HS-5 (cell line): Measurements from ENCODE around the gene NEK7.
A peak's percentile ranks its signal among the peaks of the same experiment; 100 is the strongest.
"Not testable (repeated sequence)": the region's sequence is repeated elsewhere in the genome, so short reads cannot be mapped to it uniquely, and the experiment has no call there.

Experiments used
- DNase-seq: peaks from one replicate; pipeline ENCODE4 v3.0.0-alpha.2; 2012; ENCODE audit warnings: low read depth

NEK7 gene

DNA sequence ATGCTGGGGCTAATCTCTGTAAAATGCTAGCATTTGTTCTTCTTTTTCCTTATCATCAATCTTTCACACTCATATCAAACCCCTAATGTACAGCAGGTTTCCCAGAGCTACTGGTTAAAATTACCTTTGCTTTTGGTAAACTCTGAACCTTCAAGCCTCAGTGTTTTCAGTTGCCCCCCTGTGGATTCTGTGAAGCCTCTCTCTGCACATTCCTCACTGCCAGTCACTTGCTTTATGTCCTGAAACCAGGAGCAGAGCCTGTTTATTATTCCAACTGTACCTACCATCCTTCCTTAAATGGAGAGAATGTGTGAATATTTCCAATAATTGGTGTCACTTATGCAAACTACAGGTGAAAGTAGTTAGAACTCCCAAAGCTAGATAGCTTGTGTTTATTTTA is 134.2 kb downstream of the NEK7 start:
- no peak for DNase-seq

DNA sequence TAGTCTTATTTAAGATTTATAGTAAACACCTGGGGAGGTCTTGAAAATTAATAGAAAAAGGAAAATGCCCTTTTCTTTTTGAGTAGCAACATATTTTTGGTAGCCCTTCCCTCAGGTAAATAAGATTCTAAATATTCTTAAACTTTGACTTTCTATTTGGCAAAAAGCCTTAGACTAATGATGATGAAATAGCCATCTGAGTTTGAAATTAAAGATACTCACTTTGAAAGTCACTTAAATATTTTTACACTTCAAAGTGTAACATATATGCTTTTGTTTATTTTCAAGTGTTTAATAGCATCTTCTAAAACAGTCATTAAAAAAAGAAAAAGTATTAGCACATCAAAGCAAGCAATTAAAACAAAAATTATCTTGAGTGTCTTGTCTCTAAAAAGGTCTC is 135.1 kb downstream of the NEK7 start:
- DNase-seq = no peak

DNA sequence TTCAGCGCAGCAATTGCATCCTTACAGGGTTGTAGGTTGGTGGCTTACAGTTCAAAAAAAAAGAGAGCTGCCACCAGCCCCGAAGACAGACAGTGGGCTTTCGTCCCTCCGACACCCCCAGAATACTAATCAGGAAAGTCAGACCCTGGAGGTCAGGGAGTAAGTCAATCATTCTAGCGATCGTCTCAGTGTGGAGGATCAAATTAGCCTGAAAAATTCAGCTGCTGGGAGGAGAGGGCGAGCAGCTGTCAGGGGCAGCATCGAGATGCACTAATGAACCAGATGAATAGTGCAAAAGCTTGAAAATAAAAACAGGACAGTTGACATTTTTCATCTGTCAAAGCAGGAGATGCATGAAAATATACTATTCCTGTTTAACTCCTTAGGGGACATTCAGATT is 138.4 kb downstream of the NEK7 start:
- no peak for DNase-seq

DNA sequence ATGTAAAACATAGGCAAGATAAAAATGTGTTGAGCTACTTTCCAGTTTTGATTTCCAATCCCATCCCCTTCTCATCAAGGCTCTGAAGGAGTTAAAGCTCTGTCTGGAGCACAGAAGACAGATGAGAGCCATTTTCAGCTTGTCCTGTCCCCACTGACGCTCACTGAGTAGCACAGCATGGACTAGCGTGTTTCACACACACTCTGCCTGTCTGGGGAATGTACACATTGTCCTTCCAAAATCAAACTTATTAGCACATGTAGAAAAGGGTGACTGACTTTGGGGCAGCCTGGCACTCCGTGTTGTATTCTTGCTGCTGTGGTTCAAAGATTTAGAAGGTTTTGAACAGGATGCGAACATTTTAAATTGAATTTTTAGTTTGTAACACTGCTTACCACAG is 139.2 kb downstream of the NEK7 start:
- no peak for DNase-seq

DNA sequence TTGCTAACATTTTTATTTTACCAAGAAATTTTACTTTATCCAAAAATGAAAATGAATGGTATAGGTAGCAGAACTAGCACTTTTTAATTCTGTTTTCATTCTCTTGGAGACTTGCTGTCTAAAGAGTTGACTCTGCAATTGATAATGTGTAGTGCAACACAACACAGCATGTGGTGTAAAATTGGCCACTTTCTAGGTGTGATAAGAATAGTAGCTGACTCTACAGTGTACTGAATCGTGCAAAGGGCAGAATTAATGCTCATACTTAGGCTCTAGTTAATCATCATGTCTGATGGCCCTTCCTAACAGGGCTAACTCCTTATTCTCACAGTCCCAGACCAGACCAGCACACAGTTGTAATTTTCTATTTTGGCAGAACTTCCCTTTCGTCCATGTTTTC is 140.5 kb downstream of the NEK7 start:
- no peak for DNase-seq

DNA sequence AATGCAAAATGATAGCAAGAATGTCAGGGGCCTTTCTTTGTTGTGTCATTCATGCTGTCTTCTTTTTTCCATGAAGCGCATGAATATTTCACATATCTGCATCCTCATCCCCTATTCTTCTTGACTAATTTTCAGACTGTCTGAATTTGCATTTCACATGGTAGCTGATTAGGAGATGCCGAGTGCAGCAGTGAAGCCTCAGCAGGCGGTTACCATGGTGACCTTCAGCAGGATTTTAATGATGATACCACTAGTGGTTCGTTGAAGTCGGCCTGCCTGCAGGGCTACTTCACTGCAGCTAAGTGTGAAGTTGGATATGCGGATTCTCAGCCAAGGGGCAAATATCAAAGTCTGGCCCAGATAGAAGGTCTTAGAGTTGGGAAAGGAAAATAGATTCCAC is 141.8 kb downstream of the NEK7 start:
- no peak for DNase-seq

DNA sequence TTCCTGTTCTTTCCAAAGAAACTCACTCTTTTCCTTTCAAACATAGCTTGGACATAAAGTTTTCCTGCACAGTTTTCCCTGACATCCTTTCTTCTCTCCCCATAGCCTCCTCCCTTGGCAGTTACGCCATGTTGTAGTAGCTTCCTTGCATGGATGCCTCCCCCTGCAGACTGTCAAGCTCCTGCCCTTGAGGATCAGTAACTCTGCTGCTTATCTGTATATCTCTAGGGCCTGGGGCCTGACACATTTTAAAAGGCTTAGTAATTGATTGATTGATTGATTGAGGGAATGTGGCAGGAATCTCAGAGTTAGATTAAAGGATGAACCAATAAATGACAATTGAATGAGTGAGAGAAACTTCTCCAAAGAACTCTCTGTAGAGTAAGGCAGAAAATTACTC is 143.7 kb downstream of the NEK7 start:
- no peak for DNase-seq

DNA sequence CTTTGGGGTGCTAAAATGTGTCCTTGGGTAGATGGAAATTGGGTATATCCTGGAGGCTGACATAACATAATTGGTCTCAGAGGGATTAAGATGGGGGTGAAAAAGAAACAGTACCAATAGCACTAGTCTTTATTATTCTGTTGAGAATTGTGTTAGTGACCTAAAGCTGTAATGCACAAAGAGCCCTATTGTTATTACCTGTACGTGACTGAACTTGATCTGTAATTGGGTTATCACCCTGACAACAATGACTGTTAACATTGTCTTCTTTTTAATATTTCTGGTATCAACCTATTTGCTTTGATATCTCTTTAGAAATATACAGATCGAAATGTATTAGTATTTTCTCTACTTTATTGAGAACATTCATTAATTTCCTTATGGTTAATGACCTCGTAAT is 147.6 kb downstream of the NEK7 start:
- no peak for DNase-seq

DNA sequence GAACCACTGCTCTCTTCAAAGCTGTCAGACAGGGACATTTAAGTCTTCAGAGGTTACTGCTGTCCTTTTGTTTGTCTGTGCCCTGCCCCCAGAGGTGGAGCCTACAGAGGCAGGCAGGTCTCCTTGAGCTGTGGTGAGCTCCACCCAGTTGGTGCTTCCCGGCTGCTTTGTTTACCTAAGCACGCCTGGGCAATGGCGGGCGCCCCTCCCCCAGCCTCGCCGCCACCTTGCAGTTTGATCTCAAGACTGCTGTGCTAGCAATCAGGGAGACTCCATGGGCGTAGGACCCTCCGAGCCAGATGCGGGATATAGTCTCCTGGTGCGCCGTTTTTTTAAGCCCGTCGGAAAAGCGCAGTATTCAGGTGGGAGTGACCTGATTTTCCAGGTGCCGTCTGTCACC is 158.0 kb downstream of the NEK7 start:
- not testable (repeated sequence) for DNase-seq

DNA sequence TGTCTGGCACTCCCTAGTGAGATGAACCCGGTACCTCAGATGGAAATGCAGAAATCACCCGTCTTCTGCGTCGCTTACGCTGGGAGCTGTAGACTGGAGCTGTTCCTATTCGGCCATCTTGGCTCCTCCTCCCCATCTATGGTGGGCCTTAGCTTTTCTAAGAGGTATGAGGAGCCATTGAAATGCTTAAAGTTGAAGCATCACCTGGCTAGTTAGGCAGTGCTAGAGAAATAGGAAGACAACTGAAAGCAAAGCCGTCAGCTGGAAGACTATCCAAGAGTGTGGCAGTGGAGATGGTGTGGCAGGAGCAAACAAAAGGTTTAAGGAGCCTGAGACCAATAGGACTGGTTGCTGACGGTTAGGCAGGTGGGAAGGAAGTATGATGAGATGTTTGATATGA is 158.5 kb downstream of the NEK7 start:
- DNase-seq = not testable (repeated sequence)

DNA sequence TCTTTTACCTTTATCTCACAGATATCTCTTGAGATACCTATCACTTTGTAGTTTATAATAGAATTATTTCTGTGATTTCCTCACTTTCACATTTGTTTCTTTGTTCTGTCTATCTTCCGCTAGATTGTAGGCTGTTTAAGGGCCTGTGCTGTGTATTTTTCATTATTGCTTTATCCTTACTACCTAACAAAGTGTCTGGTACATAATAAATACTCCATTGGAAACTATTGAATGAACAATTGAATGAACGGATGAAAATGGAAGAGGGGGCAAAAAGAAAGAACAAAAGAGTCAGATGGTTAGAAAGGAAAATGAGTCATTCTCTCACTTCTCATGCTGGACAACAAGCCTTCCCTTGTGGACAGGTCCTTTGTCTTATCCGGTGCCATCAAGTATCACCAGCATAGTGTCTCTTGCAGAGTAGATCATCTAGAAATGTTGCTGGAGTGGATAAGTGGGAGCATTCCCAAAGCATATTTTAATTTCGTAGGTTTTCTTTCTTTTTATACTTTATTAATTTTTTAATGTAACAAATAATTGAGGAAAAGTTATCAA is 159.8 kb downstream of the NEK7 start:
- no peak for DNase-seq

DNA sequence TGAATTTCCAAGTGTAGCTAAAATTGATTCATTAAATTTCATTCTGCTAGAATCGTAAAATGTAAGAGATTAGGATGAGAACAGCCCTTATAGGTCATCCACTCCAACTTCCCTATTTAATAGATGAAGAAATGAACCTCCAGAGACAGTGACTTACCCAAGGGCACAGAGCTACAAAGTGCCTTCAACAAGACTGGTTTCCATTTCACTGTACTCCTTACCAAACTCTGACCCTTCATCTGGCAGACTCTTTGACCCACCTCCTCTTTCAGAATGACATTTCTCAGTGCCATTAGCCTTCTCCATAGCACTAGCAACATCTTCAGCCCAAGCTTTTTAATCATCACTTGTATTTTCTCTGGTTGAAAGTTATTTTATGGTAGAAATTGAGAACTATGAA is 161.3 kb downstream of the NEK7 start:
- DNase-seq = no peak

DNA sequence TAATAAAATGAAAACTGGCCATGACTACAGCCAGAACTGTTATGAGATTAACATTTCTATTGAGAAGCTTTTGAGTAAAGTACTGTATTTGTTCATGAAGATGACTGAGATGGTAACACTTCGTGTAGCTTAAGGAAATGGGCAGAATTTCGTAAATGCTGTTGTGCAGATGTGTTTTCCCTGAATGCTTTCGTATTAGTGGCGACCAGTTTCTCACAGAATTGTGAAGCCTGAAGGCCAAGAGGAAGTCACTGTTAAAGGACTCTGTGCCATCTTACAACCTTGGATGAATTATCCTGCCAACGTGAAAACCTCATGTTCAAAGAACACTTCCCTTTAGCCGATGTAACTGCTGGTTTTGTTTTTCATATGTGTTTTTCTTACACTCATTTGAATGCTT is 164.0 kb downstream of the NEK7 start:
- DNase-seq = no peak

DNA sequence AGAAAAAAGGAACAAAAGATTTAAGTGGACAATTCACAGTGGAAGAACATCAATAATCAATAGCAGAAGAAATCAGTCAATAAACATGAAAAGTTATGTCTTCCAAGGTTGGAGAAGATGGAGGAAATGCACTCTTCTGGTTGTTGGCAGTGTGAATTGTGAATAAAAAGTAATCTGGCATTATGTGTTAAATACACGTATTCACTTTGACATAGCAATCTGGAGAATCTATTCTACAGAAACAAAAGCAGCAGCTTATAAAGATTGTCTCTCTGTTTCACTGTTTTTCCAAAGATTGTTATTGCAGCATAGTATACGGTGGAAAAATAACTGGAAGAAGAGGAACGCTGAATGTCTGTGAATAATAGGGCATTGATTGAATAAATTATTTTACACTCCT is 169.4 kb downstream of the NEK7 start:
- no peak for DNase-seq

DNA sequence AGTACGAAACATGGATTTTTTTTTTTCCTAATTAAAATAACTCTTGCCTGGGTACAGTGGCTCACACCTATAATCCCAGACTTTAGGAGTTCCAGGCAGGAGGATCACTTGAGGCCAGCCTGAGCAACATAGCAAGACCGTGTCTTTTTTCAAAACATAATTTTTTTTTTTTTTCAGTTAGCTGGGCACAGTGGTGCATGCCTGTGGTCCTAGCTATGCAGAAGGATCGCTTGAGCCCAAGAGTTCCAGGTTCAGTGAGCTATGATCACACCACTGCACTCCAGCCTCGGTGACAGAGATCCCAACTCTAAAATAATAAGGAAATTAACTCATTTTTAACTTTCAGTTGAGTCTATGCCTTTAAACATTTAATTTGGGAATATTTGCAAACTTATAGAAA is 170.1 kb downstream of the NEK7 start:
- DNase-seq = no peak

DNA sequence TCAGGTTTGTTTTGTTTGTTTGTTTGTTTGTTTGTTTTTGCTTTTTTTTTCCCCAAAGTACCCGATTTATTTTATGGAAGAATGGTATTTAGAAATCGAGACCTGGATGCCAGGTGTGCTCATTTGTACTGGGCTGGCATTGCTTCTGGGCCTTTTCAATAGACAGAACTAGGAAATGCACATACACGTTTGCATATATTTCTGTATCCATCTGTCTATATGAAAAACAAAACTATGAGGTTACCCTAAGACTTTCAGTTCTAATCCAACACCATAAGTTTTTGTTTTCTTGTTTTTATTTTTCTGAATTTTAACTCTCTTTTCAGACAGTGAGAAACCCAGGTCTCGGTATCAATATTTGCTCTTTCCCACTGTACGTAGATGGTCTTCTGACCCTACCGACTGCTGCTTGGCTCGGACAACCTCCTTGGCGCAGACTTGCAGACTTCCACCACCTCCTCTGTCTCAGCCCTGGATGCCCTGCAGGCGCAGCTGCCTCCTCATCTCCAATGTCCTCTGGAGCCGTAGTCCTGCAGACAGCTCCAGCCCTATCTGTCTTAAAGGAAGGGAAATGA is 171.7 kb downstream of the NEK7 start:
- DNase-seq = no peak

DNA sequence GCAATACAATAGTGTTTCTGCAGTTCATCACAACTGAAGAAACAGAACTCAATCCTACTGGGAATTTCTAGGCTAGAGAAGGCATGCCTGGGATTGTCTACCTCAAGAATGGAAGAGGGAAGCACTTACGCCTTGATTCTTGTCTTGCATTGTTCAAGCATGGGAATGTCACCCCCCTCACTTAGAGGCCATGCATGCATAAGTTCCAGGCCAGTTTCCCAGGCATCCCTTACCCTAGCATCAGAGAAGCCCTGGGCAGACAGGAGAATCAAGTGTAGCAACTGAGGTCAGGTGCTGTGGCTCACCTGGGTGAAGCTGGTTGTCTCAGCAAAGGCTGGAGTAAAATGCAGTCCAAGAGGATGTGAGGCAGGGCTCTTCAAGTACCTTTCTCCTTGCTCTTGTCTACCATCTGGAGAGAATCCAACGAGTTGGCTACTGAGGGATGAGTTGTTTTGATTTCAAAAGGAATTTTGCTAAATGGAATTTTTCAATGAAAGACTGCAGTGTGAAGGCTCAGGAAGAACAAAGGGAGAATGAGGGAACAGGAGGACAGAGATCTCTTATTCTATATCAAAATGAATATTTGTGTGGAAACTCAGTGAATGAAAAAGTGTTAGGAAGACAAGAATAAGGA is 174.3 kb downstream of the NEK7 start:
- DNase-seq = no peak

DNA sequence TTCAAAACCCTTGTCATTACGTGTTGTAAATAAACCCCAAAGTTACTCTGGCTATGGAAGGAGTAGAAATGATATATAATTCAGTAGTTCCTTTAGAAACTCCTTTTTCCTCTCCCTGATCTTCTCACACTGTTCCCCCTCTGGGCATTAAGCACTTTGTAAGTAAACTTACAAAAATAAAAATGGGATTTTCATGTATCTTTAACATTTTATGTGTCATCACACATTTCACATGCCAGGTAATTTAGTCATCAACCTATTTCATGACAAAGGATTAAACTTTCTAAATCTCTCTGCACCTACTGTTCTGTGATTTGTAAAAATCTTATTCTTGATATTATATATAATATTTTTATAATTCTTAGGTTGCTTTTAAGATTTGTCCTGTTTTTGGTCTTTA is 176.9 kb downstream of the NEK7 start:
- DNase-seq = peak; percentile 25

DNA sequence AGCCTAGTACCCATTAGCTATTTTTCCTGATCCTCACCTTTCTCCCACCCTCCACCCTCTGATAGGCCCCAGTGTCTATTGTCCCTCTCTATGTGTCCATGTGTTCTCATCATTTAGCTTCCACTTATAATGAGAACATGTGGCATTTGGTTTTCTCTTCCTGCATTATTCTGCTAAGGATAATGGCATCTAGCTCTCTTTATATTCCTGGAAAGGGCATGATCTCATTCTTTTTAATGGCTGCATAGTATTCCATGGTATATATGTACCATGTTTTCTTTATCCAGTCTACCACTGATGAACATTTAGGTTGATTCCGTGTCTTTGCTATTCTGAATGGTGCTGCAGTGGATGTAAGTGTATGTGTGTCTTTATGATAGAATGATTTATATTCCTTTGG is 178.9 kb downstream of the NEK7 start:
- DNase-seq = no peak

DNA sequence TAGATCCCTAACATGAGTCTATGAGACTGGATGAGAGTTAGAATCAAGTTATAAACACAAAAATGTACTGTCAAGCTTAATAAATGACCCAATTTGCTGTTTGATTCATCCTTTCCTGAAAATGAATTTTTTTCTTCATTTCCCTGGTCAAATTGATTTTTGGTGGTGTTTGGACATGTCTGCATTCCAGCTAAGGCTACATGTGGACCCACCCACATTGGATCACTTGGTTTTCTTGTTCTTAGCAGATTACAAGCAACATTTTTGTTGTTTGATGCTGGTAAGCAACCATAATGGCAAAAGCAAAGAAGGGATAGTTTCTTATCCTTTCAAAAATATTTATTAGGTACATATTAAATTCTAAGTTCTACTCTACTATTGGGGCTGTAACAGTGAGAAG is 181.1 kb downstream of the NEK7 start:
- no peak for DNase-seq

DNA sequence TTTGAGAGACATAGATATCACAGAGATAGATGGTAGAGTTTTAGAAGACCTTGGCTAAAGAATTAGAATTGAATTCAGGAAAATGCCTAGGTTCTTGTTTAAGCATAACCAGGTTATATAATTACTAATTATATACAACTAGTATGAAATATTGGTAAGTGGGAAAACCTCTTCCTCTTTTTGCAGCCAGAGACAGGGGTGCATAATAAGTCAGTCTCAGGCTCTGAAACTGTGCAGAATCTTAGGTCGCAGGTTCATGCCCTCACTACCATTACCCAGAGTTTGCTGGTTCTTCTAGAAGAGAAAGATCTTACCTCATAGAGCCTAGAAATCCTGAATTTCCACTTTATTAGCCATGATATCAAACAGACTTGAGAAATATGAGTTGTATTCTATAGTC is 183.3 kb downstream of the NEK7 start:
- no peak for DNase-seq

DNA sequence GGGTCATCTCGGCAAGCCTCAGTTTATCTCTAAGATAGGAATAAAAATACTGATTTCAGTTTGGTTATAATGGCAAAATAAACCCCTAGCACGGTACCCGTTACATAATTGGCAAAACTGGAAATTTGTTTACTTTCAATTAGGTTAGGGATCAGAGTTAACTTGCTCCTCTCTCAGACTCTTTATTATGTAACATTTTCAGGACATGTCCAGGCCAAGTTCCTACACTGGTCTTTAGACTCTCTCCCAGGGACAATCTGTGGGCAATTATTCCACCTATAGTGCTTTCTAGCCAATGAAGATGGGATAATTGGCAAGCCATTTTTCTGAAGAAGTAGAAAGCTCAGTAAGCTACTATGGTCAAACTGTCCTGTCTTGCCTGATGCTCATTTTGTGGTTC is 189.4 kb downstream of the NEK7 start:
- DNase-seq = no peak

DNA sequence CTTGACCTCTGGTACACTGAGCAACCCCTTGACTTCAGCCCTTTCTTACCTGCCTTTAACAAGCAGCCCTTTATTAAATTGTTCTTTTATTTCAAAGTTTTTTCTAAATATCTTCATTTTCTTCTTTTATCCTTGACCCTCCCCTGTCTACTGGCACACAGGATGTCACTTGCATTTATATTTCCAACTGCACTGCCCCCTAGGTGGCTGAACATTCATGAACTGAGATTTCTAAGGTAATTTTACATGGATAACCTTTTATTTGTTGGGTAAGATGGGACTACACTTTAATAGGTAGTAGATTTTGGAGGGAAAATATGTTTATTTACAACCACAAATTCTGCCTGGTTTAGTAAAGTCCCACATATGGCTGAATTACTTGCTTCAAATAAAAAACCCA is 193.7 kb downstream of the NEK7 start:
- no peak for DNase-seq

DNA sequence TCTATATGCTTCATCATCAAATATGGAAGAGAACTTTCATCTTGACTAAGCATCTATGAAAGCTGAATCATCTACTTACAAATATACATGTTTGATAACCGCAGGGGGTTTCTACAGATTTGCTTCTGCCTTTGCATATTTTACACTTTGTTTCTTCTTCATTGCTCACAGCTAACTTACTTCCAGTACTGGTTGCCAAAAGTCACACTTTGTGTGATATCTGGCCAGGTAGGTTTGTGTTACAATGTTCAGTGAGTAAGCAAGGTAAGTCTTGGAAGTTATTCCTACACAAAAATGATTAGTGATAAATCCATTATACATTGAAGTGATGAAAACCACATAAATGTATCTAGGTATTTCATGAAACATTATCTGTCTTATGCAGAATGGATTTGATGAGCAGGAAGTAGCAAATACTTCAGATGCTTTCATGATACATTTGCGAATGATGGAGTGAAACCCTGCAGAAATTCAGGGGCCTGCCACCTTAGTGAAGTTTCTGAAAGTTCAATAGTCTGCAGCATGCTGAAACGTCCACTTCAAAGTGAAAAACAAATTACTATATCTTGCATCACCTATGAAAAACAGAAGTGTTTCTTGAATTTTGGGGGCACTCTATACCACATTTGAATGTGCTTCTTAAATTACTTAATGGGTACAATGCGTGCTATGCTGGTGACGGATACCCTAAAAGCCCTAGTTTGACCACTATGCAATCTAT is 196.3 kb downstream of the NEK7 start:
- DNase-seq = no peak
